ENCODE data around the gene GIN1. TPM values are rescaled to one million over a fixed set of nuclear protein-coding genes. Genes with fewer than 3 reads are reported as not detected.

Gene GIN1
- total and polyA plus RNA-seq, 2 of the 4 experiments (the other 2 are of a cell fraction): 2.9 to 3.1 TPM

DNA sequence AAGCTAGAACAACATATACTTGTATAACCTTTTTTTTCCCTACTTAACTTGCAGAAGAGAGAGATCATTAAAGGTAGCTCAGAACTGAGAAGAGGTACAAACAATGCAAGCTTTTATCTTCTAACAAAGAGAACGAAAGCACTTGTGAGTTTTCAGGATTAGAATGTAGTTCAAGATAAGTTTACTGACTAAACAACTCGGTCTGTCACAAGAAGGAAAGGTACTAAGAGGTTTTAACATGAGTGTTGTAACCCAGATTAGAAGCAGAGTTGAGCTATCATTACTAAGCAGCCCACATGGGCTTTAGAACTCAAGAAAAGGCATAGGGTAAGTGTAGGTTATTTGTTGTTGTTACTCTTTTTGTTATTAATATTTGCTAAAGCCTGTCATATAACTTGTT lies 25.2 kb downstream of the GIN1 start:
- no peak for DNase-seq
- Histone ChIP-seq H3K27me3 (ENCODE audit: control insufficient read depth, insufficient read depth, low read length) (no peaks in the 10 kb centered on the region), H3K36me3 (ENCODE audit: control insufficient read depth, insufficient read depth, low read length) (no peaks in the 10 kb centered on the region; the same call in 1 of the 2 replicates)

More for the DNA sequence above, 25.2 kb downstream of the GIN1 start:
- Histone ChIP-seq H3K9ac (ENCODE audit: low read depth, low read length) (no peak overlapping the region), H3K14ac (replicated peaks; ENCODE audit: low read depth, low read length) (no peak overlapping the region), H3K4me2 (ENCODE audit: low read depth, low read length) (no peak overlapping the region), H3K56ac (ENCODE audit: extremely low read depth, insufficient read depth, low read length) (no peak overlapping the region), H3K23ac (ENCODE audit: low read depth, low read length) (no peak overlapping the region), H2AK9ac (replicated peaks; ENCODE audit: low read depth, low read length, poor library complexity) (no peak overlapping the region), H4K20me1 (ENCODE audit: insufficient read depth, low read length) (no peaks in the 10 kb centered on the region), H3K9me1 (ENCODE audit: insufficient read depth, low read length) (no peaks in the 10 kb centered on the region), H3K79me1 (ENCODE audit: low read depth in 1 of 2, low read length in 2 of 2) (no peaks in the 10 kb centered on the region; a peak in 1 of 4 replicates), H4K91ac (ENCODE audit: insufficient read depth, low read depth, low read length) (no peak overlapping the region), H3K9me3 (ENCODE audit: control insufficient read depth, insufficient read depth, low read length) (no peaks in the 10 kb centered on the region), H3K18ac (ENCODE audit: low read depth, low read length) (no peak overlapping the region), H3K4me1 (ENCODE audit: control insufficient read depth, insufficient read depth, low read length) (no peaks in the 10 kb centered on the region), H2BK15ac (ENCODE audit: low read depth, low read length) (no peak overlapping the region), H3K4me3 (ENCODE audit: insufficient read depth, low read depth, low read length) (no peak overlapping the region), H4K5ac (ENCODE audit: low read depth, low read length) (no peak overlapping the region), H2BK20ac (ENCODE audit: low read depth, low read length) (no peak overlapping the region), H2BK120ac (ENCODE audit: low read depth, low read length) (no peak overlapping the region), H2AFZ (replicated peaks; ENCODE audit: low read length, poor library complexity) (no peak overlapping the region), H3K27ac (ENCODE audit: insufficient read depth, low read length) (no peak overlapping the region), H2AK5ac (ENCODE audit: low read depth, low read length) (no peak overlapping the region), H4K8ac (ENCODE audit: low read depth in 2 of 2, low read length in 2 of 2) (no peak overlapping the region), H2BK5ac (ENCODE audit: low read depth, low read length, poor library complexity, severe bottlenecking) (no peak overlapping the region), H3K4ac (ENCODE audit: low read depth, low read length) (no peak overlapping the region)
- intact Hi-C loops (cut with micrococcal nuclease) (no loop called here), dilution Hi-C loops (cut with HindIII; ENCODE audit: low sequenced_read_pairs, unreplicated experiment) (no loop called here), in situ Hi-C loops (cut with MboI; ENCODE audit: low sequenced_read_pairs) (no loop called here)
- no TSS peak for BruUV-seq (replicated peaks)
- WGBS, 2 experiments (ENCODE audit: extremely low coverage in 2 of 2, insufficient read length in 1 of 2): no CpG with 5 or more reads among the region's 2 CpGs
- POLR2A ChIA-PET (ENCODE audit: unreplicated experiment): no interaction called here
- TF ChIP-seq CEBPB (IDR thresholded peaks at IDR 0.05; ENCODE audit: low read depth, low read length): no peak
- no peak for TF ChIP-seq MAFK (IDR thresholded peaks at IDR 0.05; ENCODE audit: low read depth, low read length)
- TF ChIP-seq RCOR1 (IDR thresholded peaks at IDR 0.05; ENCODE audit: insufficient replicate concordance, low read length): no peak
- no peak for TF ChIP-seq RFX5 (IDR thresholded peaks at IDR 0.05; ENCODE audit: low read depth, low read length)
- no peak for TF ChIP-seq FOS (IDR thresholded peaks at IDR 0.05; ENCODE audit: low read depth, low read length)
- TF ChIP-seq NFE2L2 (IDR thresholded peaks at IDR 0.05; ENCODE audit: low read depth, low read length): no peak
- TF ChIP-seq, protein P1, sequence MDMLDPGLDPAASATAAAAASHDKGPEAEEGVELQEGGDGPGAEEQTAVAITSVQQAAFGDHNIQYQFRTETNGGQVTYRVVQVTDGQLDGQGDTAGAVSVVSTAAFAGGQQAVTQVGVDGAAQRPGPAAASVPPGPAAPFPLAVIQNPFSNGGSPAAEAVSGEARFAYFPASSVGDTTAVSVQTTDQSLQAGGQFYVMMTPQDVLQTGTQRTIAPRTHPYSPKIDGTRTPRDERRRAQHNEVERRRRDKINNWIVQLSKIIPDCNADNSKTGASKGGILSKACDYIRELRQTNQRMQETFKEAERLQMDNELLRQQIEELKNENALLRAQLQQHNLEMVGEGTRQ (IDR thresholded peaks at IDR 0.05; ENCODE audit: low read depth, low read length): no peak
- no peak for TF ChIP-seq CHD1 (IDR thresholded peaks at IDR 0.05; ENCODE audit: low read depth, low read length)
- TF ChIP-seq, protein P2, sequence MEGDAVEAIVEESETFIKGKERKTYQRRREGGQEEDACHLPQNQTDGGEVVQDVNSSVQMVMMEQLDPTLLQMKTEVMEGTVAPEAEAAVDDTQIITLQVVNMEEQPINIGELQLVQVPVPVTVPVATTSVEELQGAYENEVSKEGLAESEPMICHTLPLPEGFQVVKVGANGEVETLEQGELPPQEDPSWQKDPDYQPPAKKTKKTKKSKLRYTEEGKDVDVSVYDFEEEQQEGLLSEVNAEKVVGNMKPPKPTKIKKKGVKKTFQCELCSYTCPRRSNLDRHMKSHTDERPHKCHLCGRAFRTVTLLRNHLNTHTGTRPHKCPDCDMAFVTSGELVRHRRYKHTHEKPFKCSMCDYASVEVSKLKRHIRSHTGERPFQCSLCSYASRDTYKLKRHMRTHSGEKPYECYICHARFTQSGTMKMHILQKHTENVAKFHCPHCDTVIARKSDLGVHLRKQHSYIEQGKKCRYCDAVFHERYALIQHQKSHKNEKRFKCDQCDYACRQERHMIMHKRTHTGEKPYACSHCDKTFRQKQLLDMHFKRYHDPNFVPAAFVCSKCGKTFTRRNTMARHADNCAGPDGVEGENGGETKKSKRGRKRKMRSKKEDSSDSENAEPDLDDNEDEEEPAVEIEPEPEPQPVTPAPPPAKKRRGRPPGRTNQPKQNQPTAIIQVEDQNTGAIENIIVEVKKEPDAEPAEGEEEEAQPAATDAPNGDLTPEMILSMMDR (conservative IDR thresholded peaks at IDR 0.05; ENCODE audit: low read depth, low read length): no peak
- TF ChIP-seq MAZ (IDR thresholded peaks at IDR 0.05; ENCODE audit: borderline replicate concordance, low read depth, low read length): no peak
- CTCF ChIA-PET: no interaction called here
- ATAC-seq (ENCODE audit: low read depth): no peak

All from IMR-90 (cell line).